Body of pancreas (tissue), 4 donors: ENCODE data around the gene ACAD9.
"Not testable (repeated sequence)": the region's sequence is repeated elsewhere in the genome, so short reads cannot be mapped to it uniquely, and the experiment has no call there.

Source experiments
- CTCF ChIP-seq, 7 experiments: fragments of 450-650 bp in 4 of 7; fragments of 200-600 bp in 3 of 7; sonication (generic) in 3 of 7; IDR thresholded peaks; one replicate each; pipeline ENCODE4 v1.5.1; 2016 to 2019; ENCODE audit warnings: antibody characterized with exemption in 7 of 7
- POLR2A ChIP-seq, 3 donors: fragments of 450-650 bp; IDR thresholded peaks; one replicate each; pipeline ENCODE4 v1.6.1; 2016; ENCODE audit warnings: antibody characterized with exemption in 3 of 3, mild to moderate bottlenecking in 2 of 3

GRCh38 chr3:128880455-128880854 is 1.0 kb downstream of the ACAD9 start:
- not testable (repeated sequence) for TF ChIP-seq CTCF, POLR2A (IDR thresholded peaks at IDR 0.05)
